SK-N-SH treated with all-trans-retinoic acid at 6 μM for 48 hours (cell line): ENCODE data around the gene CHST8.

ENCODE experiments used
- BACH2 ChIP-seq: fragments of 250-450 bp; sonication (Bioruptor Pico); IDR thresholded peaks from 2 replicates; pipeline ENCODE4 v1.9.0; 2021; ENCODE audit warnings: mild to moderate bottlenecking, borderline replicate concordance
- CREB5 ChIP-seq: fragments of 250-450 bp; sonication (Bioruptor Pico); IDR thresholded peaks from 2 replicates; pipeline ENCODE4 v1.5.1; 2020; ENCODE audit warnings: low read depth, mild to moderate bottlenecking, moderate library complexity
- CSDC2 ChIP-seq: fragments of 250-450 bp; sonication (Bioruptor Pico); IDR thresholded peaks from 2 replicates; pipeline ENCODE4 v1.5.0; 2020; ENCODE audit warnings: mild to moderate bottlenecking, moderate library complexity
- ESRRG ChIP-seq: fragments of 250-450 bp; sonication (Bioruptor Pico); IDR thresholded peaks from 2 replicates; pipeline ENCODE4 v1.6.1; 2021; ENCODE audit warnings: mild to moderate bottlenecking
- GLIS3 ChIP-seq: fragments of 250-450 bp; sonication (Bioruptor Pico); IDR thresholded peaks from 2 replicates; pipeline ENCODE4 v1.5.0; 2020; ENCODE audit warnings: mild to moderate bottlenecking, moderate library complexity
- ISL1 ChIP-seq: fragments of 250-450 bp; sonication (Bioruptor Pico); IDR thresholded peaks from 2 replicates; pipeline ENCODE4 v2.1.2; 2022; ENCODE audit warnings: mild to moderate bottlenecking, moderate library complexity
- OSR1 ChIP-seq: fragments of 250-450 bp; sonication (Bioruptor Pico); IDR thresholded peaks from 2 replicates; pipeline ENCODE4 v1.8.0; 2022; ENCODE audit warnings: moderate library complexity, mild to moderate bottlenecking, inconsistent platforms
- PPARA ChIP-seq: fragments of 250-450 bp; sonication (Bioruptor Pico); IDR thresholded peaks from 2 replicates; pipeline ENCODE4 v1.5.0; 2020; ENCODE audit warnings: mild to moderate bottlenecking, borderline replicate concordance
- SNAI2 ChIP-seq: fragments of 250-450 bp; sonication (Bioruptor Pico); IDR thresholded peaks from 2 replicates; pipeline ENCODE4 v1.5.0; 2020; ENCODE audit warnings: mild to moderate bottlenecking, moderate library complexity
- TCF4 ChIP-seq: fragments of 250-450 bp; sonication (Bioruptor Pico); IDR thresholded peaks from 2 replicates; pipeline ENCODE4 v1.8.0; 2021; ENCODE audit warnings: mild to moderate bottlenecking, moderate library complexity, borderline replicate concordance
- ZFP3 ChIP-seq: fragments of 250-450 bp; sonication (Bioruptor Pico); IDR thresholded peaks from 2 replicates; pipeline ENCODE4 v1.5.0; 2020; ENCODE audit warnings: mild to moderate bottlenecking, moderate library complexity
- ZNF565 ChIP-seq: fragments of 450-650 bp; formaldehyde crosslinking; conservative IDR thresholded peaks from 2 replicates; pipeline ENCODE4 v1.5.0; 2020; ENCODE audit warnings: low read depth, mild to moderate bottlenecking, moderate library complexity
- TF ChIP-seq, protein P1 (sequence below): fragments of 250-450 bp; sonication (Bioruptor Pico); IDR thresholded peaks from 2 replicates; pipeline ENCODE4 v1.8.0; 2020; ENCODE audit warnings: mild to moderate bottlenecking, moderate library complexity, borderline replicate concordance
- TF ChIP-seq, protein P2 (sequence below): fragments of 250-450 bp; sonication (Bioruptor Pico); IDR thresholded peaks from 2 replicates; pipeline ENCODE4 v1.5.1; 2021; ENCODE audit warnings: mild to moderate bottlenecking, moderate library complexity

- TF ChIP-seq CREB5 (CRISPR knock-in tag) (no peak), ZNF565 (no peak), TCF4 (CRISPR knock-in tag) (no peak), BACH2 (CRISPR knock-in tag) (no peak), OSR1 (CRISPR knock-in tag) (no peak), SNAI2 (CRISPR knock-in tag) (no peak), CSDC2 (CRISPR knock-in tag) (no peak), PPARA (CRISPR knock-in tag) (no peak), ZFP3 (CRISPR knock-in tag) (no peak), ISL1 (no peak), ESRRG (no peak), GLIS3 (no peak)
- TF ChIP-seq, protein P1, sequence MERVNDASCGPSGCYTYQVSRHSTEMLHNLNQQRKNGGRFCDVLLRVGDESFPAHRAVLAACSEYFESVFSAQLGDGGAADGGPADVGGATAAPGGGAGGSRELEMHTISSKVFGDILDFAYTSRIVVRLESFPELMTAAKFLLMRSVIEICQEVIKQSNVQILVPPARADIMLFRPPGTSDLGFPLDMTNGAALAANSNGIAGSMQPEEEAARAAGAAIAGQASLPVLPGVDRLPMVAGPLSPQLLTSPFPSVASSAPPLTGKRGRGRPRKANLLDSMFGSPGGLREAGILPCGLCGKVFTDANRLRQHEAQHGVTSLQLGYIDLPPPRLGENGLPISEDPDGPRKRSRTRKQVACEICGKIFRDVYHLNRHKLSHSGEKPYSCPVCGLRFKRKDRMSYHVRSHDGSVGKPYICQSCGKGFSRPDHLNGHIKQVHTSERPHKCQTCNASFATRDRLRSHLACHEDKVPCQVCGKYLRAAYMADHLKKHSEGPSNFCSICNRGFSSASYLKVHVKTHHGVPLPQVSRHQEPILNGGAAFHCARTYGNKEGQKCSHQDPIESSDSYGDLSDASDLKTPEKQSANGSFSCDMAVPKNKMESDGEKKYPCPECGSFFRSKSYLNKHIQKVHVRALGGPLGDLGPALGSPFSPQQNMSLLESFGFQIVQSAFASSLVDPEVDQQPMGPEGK (CRISPR knock-in tag), result no peak
- TF ChIP-seq, protein P2, sequence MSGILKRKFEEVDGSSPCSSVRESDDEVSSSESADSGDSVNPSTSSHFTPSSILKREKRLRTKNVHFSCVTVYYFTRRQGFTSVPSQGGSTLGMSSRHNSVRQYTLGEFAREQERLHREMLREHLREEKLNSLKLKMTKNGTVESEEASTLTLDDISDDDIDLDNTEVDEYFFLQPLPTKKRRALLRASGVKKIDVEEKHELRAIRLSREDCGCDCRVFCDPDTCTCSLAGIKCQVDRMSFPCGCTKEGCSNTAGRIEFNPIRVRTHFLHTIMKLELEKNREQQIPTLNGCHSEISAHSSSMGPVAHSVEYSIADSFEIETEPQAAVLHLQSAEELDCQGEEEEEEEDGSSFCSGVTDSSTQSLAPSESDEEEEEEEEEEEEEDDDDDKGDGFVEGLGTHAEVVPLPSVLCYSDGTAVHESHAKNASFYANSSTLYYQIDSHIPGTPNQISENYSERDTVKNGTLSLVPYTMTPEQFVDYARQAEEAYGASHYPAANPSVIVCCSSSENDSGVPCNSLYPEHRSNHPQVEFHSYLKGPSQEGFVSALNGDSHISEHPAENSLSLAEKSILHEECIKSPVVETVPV (CRISPR knock-in tag), result no peak
Measured at GRCh38 chr19:33705860-33706259, 84.1 kb downstream of the CHST8 start.
